Adrenal gland (tissue), 12 donors: ENCODE data around the gene KLK2. TPM values are rescaled to one million over a fixed set of nuclear protein-coding genes. Genes with fewer than 3 reads are reported as not detected.

Experiments used
- DNase-seq, 7 donors: peaks; one replicate each; pipeline ENCODE4 v3.0.0-alpha.2; 2019 to 2020
- H3K27ac ChIP-seq, 5 donors: fragments of 200-600 bp; sonication (generic) in 4 of 5; 1 replicate in 3 of 5; 2 replicates in 2 of 5; pipeline versions ENCODE4 v1.5.1 to v1.8.0; 2016 to 2020; ENCODE audit warnings: mild to moderate bottlenecking in 1 of 5
- H3K27me3 ChIP-seq: fragments of 200-600 bp; 2 replicates; pipeline ENCODE4 v1.8.0; 2021
- H3K36me3 ChIP-seq, 2 donors: fragments of 200-600 bp; replicated peaks in 1 of 2; 1 replicate in 1 of 2; 2 replicates in 1 of 2; pipeline versions ENCODE4 v1.5.1 to v1.8.0; 2018 to 2022
- H3K4me1 ChIP-seq, 2 donors: fragments of 200-600 bp; replicated peaks in 1 of 2; 1 replicate in 1 of 2; 2 replicates in 1 of 2; pipeline versions ENCODE4 v1.5.1 to v1.8.0; 2018 to 2021
- H3K4me3 ChIP-seq, 4 donors: fragments of 200-600 bp; sonication (generic) in 3 of 4; one replicate each; pipeline ENCODE4 v1.5.1; 2016 to 2018
- H3K9me3 ChIP-seq, 3 donors: fragments of 200-600 bp; sonication (generic) in 1 of 3; replicated peaks in 1 of 3; 1 replicate in 2 of 3; 2 replicates in 1 of 3; pipeline versions ENCODE4 v1.5.1 to v1.8.0; 2016 to 2021
- CTCF ChIP-seq, 6 experiments: fragments of 450-650 bp in 4 of 6; fragments of 200-600 bp in 2 of 6; sonication (generic) in 1 of 6; IDR thresholded peaks; 1 replicate in 5 of 6; 2 replicates in 1 of 6; pipeline versions ENCODE4 v1.5.1 to v1.8.0; 2016 to 2021; ENCODE audit warnings: antibody characterized with exemption in 6 of 6, mild to moderate bottlenecking in 2 of 6, moderate library complexity in 1 of 6
- POLR2A ChIP-seq, 2 donors: fragments of 450-650 bp; IDR thresholded peaks; one replicate each; pipeline ENCODE4 v1.6.1; 2017; ENCODE audit warnings: antibody characterized with exemption in 2 of 2, mild to moderate bottlenecking in 2 of 2, moderate library complexity in 1 of 2
- WGBS, 4 donors: extraction: QIAGEN DNeasy Blood & Tissue Kit in 2 of 4; methylation state at CpG; one replicate each; pipeline versions ENCODE4 v1.1.5 to v1.1.7; 2013 to 2017; 5-methylcytosine and 5-hydroxymethylcytosine counted together
- intact Hi-C, 2 donors: fragments of 100-400 bp; cut with DNase I; formaldehyde crosslinking; loops; one replicate each; pipeline versions ENCODE4 v1.14.1 to v1.15.0; 2022 to 2023
- polyA plus RNA-seq, 3 donors: library from polyadenylated mRNA; stranded (reverse); fragments of 200-250 nt in 2 of 3; fragments of 350-450 nt in 1 of 3; fragmentation: Illumina TruSeq in 1 of 3; extraction: RNeasy Lipid Tissue Mini Kit (QIAGEN cat#74804) in 1 of 3; gene quantifications; one replicate each; pipeline ENCODE4 v1.2.3, GENCODE V29; 2013 to 2014
- total RNA-seq, 9 donors: library from RNA; depleted of rRNA in 4 of 9; stranded (reverse); fragments of >200 nt in 4 of 9; fragments of 120-200 nt in 1 of 9; fragmentation: NEBNext Ultra II Directional in 1 of 9; extraction: Animal tissue kit (Norgen Biotek cat#: 25700) in 1 of 9; gene quantifications; one replicate each; pipeline versions ENCODE4 v1.1.0 to v1.2.4, GENCODE V29; 2013 to 2023
- donor health status: healthy with polysubstance abuse.
- donor health status: Bipolar disorder and iron deficiency.
- donor health status: DM: yes; HTN: yes; CAD: no.
- donor health status: DM: no; HTN: no; CAD: no.
- donor health status: DM: no; HTN: no; CAD: no.
- donor health status: DM: yes; HTN: yes; CAD: no.

The KLK2 gene
- total and polyA plus RNA-seq, 12 donors, result 0.20 to 0.61 TPM; not detected in 10

DNA sequence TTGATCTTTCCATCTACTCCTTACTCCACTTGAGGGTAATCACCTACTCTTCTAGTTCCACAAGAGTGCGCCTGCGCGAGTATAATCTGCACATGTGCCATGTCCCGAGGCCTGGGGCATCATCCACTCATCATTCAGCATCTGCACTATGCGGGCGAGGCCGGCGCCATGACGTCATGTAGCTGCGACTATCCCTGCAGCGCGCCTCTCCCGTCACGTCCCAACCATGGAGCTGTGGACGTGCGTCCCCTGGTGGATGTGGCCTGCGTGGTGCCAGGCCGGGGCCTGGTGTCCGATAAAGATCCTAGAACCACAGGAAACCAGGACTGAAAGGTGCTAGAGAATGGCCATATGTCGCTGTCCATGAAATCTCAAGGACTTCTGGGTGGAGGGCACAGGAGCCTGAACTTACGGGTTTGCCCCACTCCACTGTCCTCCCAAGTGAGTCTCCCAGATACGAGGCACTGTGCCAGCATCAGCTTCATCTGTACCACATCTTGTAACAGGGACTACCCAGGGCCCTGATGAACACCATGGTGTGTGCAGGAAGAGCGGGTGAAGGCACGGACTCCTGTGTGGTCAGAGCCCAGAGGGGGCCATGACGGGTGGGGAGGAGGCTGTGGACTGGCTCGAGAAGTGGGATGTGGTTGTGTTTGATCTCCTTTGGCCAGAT is 2.7 kb upstream of the KLK2 start:
- Histone ChIP-seq H3K36me3 (no peaks in the 10 kb centered on the region), H3K27ac (no peak overlapping the region), H3K4me3 (no peak overlapping the region), H3K4me1 (no peaks in the 10 kb centered on the region), H3K27me3 (no peaks in the 10 kb centered on the region), H3K9me3 (no peaks in the 10 kb centered on the region)
- intact Hi-C loops, result no loop called here
- peak in 1 of 6 experiments; percentile 41 for TF ChIP-seq CTCF (IDR thresholded peaks at IDR 0.05)
- no peak for TF ChIP-seq POLR2A (IDR thresholded peaks at IDR 0.05)
- peak in 2 of 7 donors; percentile 18 to 26 for DNase-seq
- 60 to 78% (median 72%) methylated on average over 22 to 26 of the region's 26 CpGs for WGBS, 4 donors

DNA sequence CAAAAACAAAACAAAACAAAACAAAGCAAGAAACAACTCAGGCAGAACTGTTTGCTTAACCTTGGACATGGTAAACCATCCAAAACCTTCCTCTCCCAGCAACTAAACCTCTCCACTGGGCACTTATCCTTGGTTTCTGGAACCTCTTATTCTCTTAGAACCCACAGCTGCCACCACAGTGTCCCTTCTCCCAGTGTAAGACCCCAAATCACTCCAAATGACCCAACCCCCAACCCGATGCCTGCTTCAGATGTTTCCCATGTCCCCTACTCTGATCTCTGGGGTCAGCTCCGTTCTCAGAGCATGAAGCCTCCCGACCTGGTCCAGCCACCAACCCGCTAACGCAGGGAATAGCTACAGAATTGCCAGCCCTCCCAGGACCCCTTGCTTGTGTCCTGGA is 972 bp downstream of the KLK2 start:
- H3K27ac ChIP-seq, result no peak overlapping the region
- intact Hi-C loops, result no loop called here
- H3K27me3 ChIP-seq, result no peaks in the 10 kb centered on the region

DNA sequence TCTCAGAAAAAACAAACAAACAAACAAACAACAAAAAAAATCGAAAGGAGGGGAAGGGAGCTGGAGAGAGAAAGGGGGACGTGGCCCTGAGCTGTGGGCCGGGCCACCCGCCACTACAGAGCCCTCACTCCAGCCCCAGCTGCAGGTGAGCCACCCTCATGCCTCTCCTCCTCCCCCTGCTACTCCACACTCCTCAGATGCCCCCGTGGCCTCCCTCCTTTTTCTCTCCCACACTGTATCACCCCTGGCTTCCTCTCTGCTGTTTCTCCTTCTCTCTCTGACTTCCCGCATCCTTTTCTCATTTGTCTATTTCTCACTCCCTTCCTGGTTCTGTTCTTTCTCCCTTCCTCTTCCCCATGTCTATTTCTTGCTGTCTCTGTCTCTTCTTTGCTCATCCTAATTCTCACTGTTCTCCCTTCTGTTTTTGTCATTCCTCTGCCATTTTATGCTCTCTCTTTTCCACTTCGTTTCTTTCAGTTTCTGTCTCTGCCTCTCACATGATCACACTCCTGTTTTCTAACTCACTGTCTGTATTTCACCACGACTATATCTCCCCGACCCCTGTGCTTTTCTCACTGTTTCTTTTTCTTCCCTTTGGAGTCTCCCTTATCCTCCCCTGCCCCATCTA is 2.7 kb downstream of the KLK2 start:
- 46 to 61% (median 53%) methylated on average over 8 to 9 of the region's 9 CpGs for WGBS, 4 donors
- H3K27ac ChIP-seq, result no peak overlapping the region
- no peaks in the 10 kb centered on the region for H3K27me3 ChIP-seq
- intact Hi-C loops, result no loop called here
- no peaks in the 10 kb centered on the region for H3K36me3 ChIP-seq
- DNase-seq, result no peak
- no peaks in the 10 kb centered on the region for H3K4me1 ChIP-seq
- no peak overlapping the region for H3K4me3 ChIP-seq
- no peak for TF ChIP-seq POLR2A (IDR thresholded peaks at IDR 0.05)
- TF ChIP-seq CTCF (IDR thresholded peaks at IDR 0.05), result no peak
- H3K9me3 ChIP-seq, result no peaks in the 10 kb centered on the region

More for the DNA sequence above, 972 bp downstream of the KLK2 start:
- H3K9me3 ChIP-seq, result no peaks in the 10 kb centered on the region
- DNase-seq, result no peak
- no peaks in the 10 kb centered on the region for H3K4me1 ChIP-seq
- H3K4me3 ChIP-seq, result no peak overlapping the region
- no peak for TF ChIP-seq POLR2A (IDR thresholded peaks at IDR 0.05)
- no peak for TF ChIP-seq CTCF (IDR thresholded peaks at IDR 0.05)
- WGBS, 4 donors, result 60 to 84% (median 81%) methylated on average over 5 of the region's 5 CpGs
- no peaks in the 10 kb centered on the region for H3K36me3 ChIP-seq

GRCh38 chr19:50876456-50876855 is 3.2 kb downstream of the KLK2 start:
- DNase-seq, result no peak
- H3K9me3 ChIP-seq, result no peaks in the 10 kb centered on the region
- H3K4me1 ChIP-seq, result no peaks in the 10 kb centered on the region
- TF ChIP-seq POLR2A (IDR thresholded peaks at IDR 0.05) (no peak), CTCF (IDR thresholded peaks at IDR 0.05) (no peak)
- H3K36me3 ChIP-seq, result no peaks in the 10 kb centered on the region
- H3K27ac ChIP-seq, result no peak overlapping the region
- H3K27me3 ChIP-seq, result no peaks in the 10 kb centered on the region
- intact Hi-C loops, result no loop called here
- no peak overlapping the region for H3K4me3 ChIP-seq
- WGBS, 4 donors, result 61 to 88% (median 83%) methylated on average over 5 to 7 of the region's 7 CpGs
